Endothelial cell of umbilical vein (primary cell): ENCODE data around the gene MACROD2. TPM values are rescaled to one million over a fixed set of nuclear protein-coding genes. Genes with fewer than 3 reads are reported as not detected.

Experiments
- BruUV-seq: library from RNA; stranded (reverse); fragments of 400-500 nt; replicated peaks from 2 replicates; lab custom pipeline; 2021; lab: Mats Ljungman, UMichigan
- CTCF ChIA-PET: fragments of 300-600, 350-600 bp; sonication (Branson Sonifier 250); formaldehyde crosslinking; loops from one replicate; lab custom pipeline; 2021; ENCODE audit warnings: antibody characterized with exemption, inconsistent platforms; lab: Charles Lee
- POLR2A ChIA-PET: fragments of 300-600, 350-600 bp; sonication (Branson Sonifier 250); formaldehyde crosslinking; loops from one replicate; lab custom pipeline; 2021; ENCODE audit warnings: antibody characterized with exemption, inconsistent platforms; lab: Charles Lee
- DNase-seq: peaks from one replicate; pipeline ENCODE4 v3.0.0-alpha.2; 2011; ENCODE audit warnings: low read depth, low spot score
- FAIRE-seq: peaks from 2 replicates; lab custom pipeline; 2011; peaks lifted over from hg19 to GRCh38; lab: Jason Lieb, UNC
- H2AFZ ChIP-seq: 2 replicates; pipeline ENCODE4 v1.6.0; 2012; ENCODE audit warnings: low read depth, low read length, control low read depth, inconsistent platforms
- H3K27ac ChIP-seq: 2 replicates; pipeline ENCODE4 v1.5.1; 2011; ENCODE audit warnings: low read depth, mild to moderate bottlenecking, control low read depth, low read length, moderate library complexity; ENCODE audit not compliant: insufficient read depth
- H3K27me3 ChIP-seq, 2 experiments: 2 replicates each; pipeline versions ENCODE4 v1.6.0 to v1.6.1; 2011; ENCODE audit warnings: low read length in 2 of 2, mixed read lengths in 1 of 2; ENCODE audit not compliant: control insufficient read depth in 2 of 2, insufficient read depth in 2 of 2
- H3K36me3 ChIP-seq, 2 experiments: 2 replicates in 1 of 2; 3 replicates in 1 of 2; pipeline ENCODE4 v1.5.1; 2011; ENCODE audit warnings: low read length in 2 of 2, mild to moderate bottlenecking in 1 of 2, moderate library complexity in 1 of 2; ENCODE audit not compliant: control insufficient read depth in 2 of 2, insufficient read depth in 2 of 2; ENCODE audit errors: extremely low read depth in 1 of 2
- H3K4me1 ChIP-seq: 3 replicates; pipeline ENCODE4 v1.5.1; 2011; ENCODE audit warnings: mild to moderate bottlenecking, low read length; ENCODE audit not compliant: control insufficient read depth, insufficient read depth; ENCODE audit errors: extremely low read depth
- H3K4me2 ChIP-seq: 2 replicates; pipeline ENCODE4 v1.6.1; 2011; ENCODE audit warnings: low read length, control low read depth, mixed read lengths; ENCODE audit not compliant: insufficient read depth
- H3K4me3 ChIP-seq, 3 experiments: fragments of 200-600 bp in 1 of 3; sonication (generic), shearing (Covaris generic) in 1 of 3; replicated peaks in 1 of 3; 2 replicates each; pipeline ENCODE4 v1.5.1; 2011 to 2016; ENCODE audit warnings: control low read depth in 3 of 3, low read length in 3 of 3, mild to moderate bottlenecking in 2 of 3, inconsistent platforms in 1 of 3, low read depth in 1 of 3, moderate library complexity in 1 of 3; ENCODE audit not compliant: insufficient read depth in 1 of 3
- H3K79me2 ChIP-seq: 2 replicates; pipeline ENCODE4 v1.6.0; 2012; ENCODE audit warnings: low read length, inconsistent platforms; ENCODE audit not compliant: control insufficient read depth, insufficient read depth
- H3K9ac ChIP-seq: replicated peaks from 2 replicates; pipeline ENCODE3; 2011; ENCODE audit warnings: low read length, control low read depth; ENCODE audit not compliant: insufficient read depth; ENCODE audit errors: extremely low read depth
- H3K9me1 ChIP-seq: replicated peaks from 3 replicates; pipeline ENCODE4 v1.6.0; 2011; ENCODE audit warnings: mild to moderate bottlenecking, low read length; ENCODE audit not compliant: control insufficient read depth, insufficient read depth; ENCODE audit errors: extremely low read depth
- H3K9me3 ChIP-seq: replicated peaks from 2 replicates; pipeline ENCODE4 v1.5.1; 2012; ENCODE audit warnings: low read length, inconsistent platforms; ENCODE audit not compliant: control insufficient read depth, insufficient read depth
- H4K20me1 ChIP-seq: replicated peaks from 2 replicates; pipeline ENCODE3; 2011; ENCODE audit warnings: mild to moderate bottlenecking, low read length; ENCODE audit not compliant: control insufficient read depth, insufficient read depth; ENCODE audit errors: extremely low read depth
- EZH2 ChIP-seq: IDR thresholded peaks from 2 replicates; pipeline ENCODE4 v1.6.1; 2012; ENCODE audit warnings: borderline replicate concordance, low read depth, mild to moderate bottlenecking, moderate library complexity, low read length, inconsistent platforms; ENCODE audit not compliant: severe bottlenecking
- FOS ChIP-seq: IDR thresholded peaks from 2 replicates; pipeline ENCODE4 v1.6.1; 2011; ENCODE audit warnings: mild to moderate bottlenecking, low read length, moderate library complexity, borderline replicate concordance; ENCODE audit not compliant: insufficient read depth
- GATA2 ChIP-seq: IDR thresholded peaks from 2 replicates; pipeline ENCODE4 v1.7.0; 2011; ENCODE audit warnings: low read depth, mild to moderate bottlenecking, moderate library complexity, mixed read lengths, low read length; ENCODE audit not compliant: insufficient read length, insufficient read depth
- JUN ChIP-seq: IDR thresholded peaks from 2 replicates; pipeline ENCODE4 v1.6.1; 2011; ENCODE audit warnings: borderline replicate concordance, low read depth; ENCODE audit not compliant: insufficient read length, insufficient read depth
- MYC ChIP-seq: IDR thresholded peaks from one replicate; pipeline ENCODE4 v1.6.1; 2011; ENCODE audit warnings: mild to moderate bottlenecking, low read depth, low read length
- POLR2A ChIP-seq: IDR thresholded peaks from 2 replicates; pipeline ENCODE4 v1.6.1; 2012; ENCODE audit warnings: low read depth, mild to moderate bottlenecking, control low read depth, low read length
- POLR2AphosphoS5 ChIP-seq: IDR thresholded peaks from 2 replicates; pipeline ENCODE4 v1.6.1; 2012; ENCODE audit warnings: low read depth, mild to moderate bottlenecking, control low read depth, low read length, moderate library complexity; ENCODE audit not compliant: insufficient read depth
- dilution Hi-C: fragments of 300-500 bp; cut with MboI; formaldehyde crosslinking; loops from one replicate; pipeline ENCODE4 v1.15.0; 2019; ENCODE audit warnings: low sequenced_read_pairs; ENCODE audit not compliant: extremely low pct_ligation_motif_present
- intact Hi-C: fragments of 100-400 bp; cut with micrococcal nuclease; formaldehyde crosslinking; loops from one replicate; pipeline ENCODE4 v1.10.0; 2022
- polyA plus RNA-seq, 4 experiments: library from polyadenylated mRNA; depleted of rRNA in 3 of 4; stranded (reverse) in 3 of 4; unstranded in 1 of 4; fragments of >200 nt; gene quantifications; 2 replicates each; pipeline versions ENCODE4 v1.2.1 to v1.2.3, GENCODE V29; 2011 to 2012; ENCODE audit warnings: missing spikeins in 1 of 4
- total RNA-seq: library from RNA; stranded (reverse); gene quantifications from 2 replicates; pipeline ENCODE4 v1.2.3, GENCODE V29; 2021
- TF ChIP-seq, protein P1 (sequence below): IDR thresholded peaks from 2 replicates; pipeline ENCODE4 v1.6.1; 2011; ENCODE audit not compliant: insufficient read depth, insufficient read length
- TF ChIP-seq, protein P2 (sequence below), 2 donors: IDR thresholded peaks; 1 replicate in 1 of 2; 2 replicates in 1 of 2; pipeline ENCODE4 v1.5.1; 2011; ENCODE audit warnings: low read length in 2 of 2, mild to moderate bottlenecking in 2 of 2, moderate library complexity in 2 of 2, control low read depth in 1 of 2, inconsistent platforms in 1 of 2, low read depth in 1 of 2; ENCODE audit not compliant: insufficient read depth in 1 of 2; ENCODE audit errors: extremely low read depth in 1 of 2

MACROD2 gene
- total and polyA plus RNA-seq, 2 donors (not counting 3 experiments of a cell fraction or from before 2014, with no cell fraction given): 0.11 to 0.73 TPM

DNA sequence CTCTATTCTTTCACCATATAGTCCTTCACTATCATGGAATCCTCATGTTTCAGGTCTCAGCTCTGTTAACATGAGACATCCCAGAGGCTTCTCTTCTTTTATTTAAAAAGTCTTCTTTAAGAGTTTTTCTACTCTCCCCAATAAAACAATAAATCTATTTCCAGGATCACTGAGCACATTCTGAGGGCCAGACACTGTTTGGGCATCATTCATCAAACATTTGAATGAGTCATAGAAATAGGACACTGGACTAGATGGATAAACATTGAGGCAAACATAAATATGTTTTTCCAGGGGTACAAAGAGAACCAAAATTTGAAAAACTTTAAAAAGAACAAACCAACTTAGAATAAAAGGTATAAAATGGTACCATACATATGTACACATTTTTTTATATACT lies 2023.6 kb downstream of the MACROD2 start:
- Histone ChIP-seq H3K9ac (no peak overlapping the region), H3K36me3 (no peaks in the 10 kb centered on the region), H4K20me1 (no peaks in the 10 kb centered on the region), H3K27ac (no peak overlapping the region), H3K27me3 (no peaks in the 10 kb centered on the region), H3K4me1 (no peaks in the 10 kb centered on the region), H3K4me2 (no peak overlapping the region), H3K9me1 (no peaks in the 10 kb centered on the region), H3K4me3 (no peak overlapping the region), H3K9me3 (no peaks in the 10 kb centered on the region), H3K79me2 (no peaks in the 10 kb centered on the region), H2AFZ (no peak overlapping the region)
- ChIA-PET CTCF (no interaction called here), POLR2A (no interaction called here)
- DNase-seq (no peak), FAIRE-seq (no peak)
- intact Hi-C loops (no loop called here), dilution Hi-C loops (no loop called here)
- TF ChIP-seq GATA2 (no peak), EZH2 (no peak), POLR2A (no peak), MYC (no peak), POLR2AphosphoS5 (no peak), JUN (no peak), FOS (no peak)
- TF ChIP-seq, protein P1, sequence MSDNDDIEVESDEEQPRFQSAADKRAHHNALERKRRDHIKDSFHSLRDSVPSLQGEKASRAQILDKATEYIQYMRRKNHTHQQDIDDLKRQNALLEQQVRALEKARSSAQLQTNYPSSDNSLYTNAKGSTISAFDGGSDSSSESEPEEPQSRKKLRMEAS: no peak
- TF ChIP-seq, protein P2, sequence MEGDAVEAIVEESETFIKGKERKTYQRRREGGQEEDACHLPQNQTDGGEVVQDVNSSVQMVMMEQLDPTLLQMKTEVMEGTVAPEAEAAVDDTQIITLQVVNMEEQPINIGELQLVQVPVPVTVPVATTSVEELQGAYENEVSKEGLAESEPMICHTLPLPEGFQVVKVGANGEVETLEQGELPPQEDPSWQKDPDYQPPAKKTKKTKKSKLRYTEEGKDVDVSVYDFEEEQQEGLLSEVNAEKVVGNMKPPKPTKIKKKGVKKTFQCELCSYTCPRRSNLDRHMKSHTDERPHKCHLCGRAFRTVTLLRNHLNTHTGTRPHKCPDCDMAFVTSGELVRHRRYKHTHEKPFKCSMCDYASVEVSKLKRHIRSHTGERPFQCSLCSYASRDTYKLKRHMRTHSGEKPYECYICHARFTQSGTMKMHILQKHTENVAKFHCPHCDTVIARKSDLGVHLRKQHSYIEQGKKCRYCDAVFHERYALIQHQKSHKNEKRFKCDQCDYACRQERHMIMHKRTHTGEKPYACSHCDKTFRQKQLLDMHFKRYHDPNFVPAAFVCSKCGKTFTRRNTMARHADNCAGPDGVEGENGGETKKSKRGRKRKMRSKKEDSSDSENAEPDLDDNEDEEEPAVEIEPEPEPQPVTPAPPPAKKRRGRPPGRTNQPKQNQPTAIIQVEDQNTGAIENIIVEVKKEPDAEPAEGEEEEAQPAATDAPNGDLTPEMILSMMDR (IDR thresholded peaks at IDR 0.05; ENCODE audit: extremely low read depth in 1 of 2, insufficient read depth in 1 of 2, low read depth in 1 of 2, low read length in 2 of 2): no peak
- BruUV-seq: no TSS peak
